GM20000 (cell line): Measurements from ENCODE around the gene CDH8.

ENCODE experiments used
- DNase-seq: peaks from one replicate; pipeline ENCODE4 v3.0.0; 2012; ENCODE audit warnings: low spot score
- TF ChIP-seq, protein P1 (sequence below): IDR thresholded peaks from 2 replicates; pipeline ENCODE4 v1.5.1; 2012; ENCODE audit warnings: mild to moderate bottlenecking, control low read depth; ENCODE audit errors: extremely low read depth, missing control alignments

CDH8 gene

DNA sequence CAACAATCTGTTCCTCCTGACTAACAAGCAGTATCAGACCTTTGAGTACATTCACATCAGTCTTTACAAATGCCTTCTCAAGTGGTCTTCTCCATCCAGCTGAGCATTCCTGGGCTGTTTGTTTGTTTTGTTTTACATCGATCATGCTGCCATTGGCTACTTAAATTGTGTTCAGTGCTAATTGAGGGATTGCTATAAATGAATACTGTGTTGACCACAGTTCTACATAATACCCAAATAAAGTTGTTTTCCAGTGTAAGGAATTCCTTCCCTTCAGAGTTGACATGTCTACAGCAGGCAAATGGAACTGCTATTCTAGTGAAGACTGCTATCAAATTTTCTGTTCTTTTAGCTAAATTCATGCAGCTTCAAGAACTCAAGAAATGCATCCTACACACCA lies 3.2 kb downstream of the CDH8 start:
- DNase-seq, result no peak
- TF ChIP-seq, protein P1, sequence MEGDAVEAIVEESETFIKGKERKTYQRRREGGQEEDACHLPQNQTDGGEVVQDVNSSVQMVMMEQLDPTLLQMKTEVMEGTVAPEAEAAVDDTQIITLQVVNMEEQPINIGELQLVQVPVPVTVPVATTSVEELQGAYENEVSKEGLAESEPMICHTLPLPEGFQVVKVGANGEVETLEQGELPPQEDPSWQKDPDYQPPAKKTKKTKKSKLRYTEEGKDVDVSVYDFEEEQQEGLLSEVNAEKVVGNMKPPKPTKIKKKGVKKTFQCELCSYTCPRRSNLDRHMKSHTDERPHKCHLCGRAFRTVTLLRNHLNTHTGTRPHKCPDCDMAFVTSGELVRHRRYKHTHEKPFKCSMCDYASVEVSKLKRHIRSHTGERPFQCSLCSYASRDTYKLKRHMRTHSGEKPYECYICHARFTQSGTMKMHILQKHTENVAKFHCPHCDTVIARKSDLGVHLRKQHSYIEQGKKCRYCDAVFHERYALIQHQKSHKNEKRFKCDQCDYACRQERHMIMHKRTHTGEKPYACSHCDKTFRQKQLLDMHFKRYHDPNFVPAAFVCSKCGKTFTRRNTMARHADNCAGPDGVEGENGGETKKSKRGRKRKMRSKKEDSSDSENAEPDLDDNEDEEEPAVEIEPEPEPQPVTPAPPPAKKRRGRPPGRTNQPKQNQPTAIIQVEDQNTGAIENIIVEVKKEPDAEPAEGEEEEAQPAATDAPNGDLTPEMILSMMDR, result no peak

DNA sequence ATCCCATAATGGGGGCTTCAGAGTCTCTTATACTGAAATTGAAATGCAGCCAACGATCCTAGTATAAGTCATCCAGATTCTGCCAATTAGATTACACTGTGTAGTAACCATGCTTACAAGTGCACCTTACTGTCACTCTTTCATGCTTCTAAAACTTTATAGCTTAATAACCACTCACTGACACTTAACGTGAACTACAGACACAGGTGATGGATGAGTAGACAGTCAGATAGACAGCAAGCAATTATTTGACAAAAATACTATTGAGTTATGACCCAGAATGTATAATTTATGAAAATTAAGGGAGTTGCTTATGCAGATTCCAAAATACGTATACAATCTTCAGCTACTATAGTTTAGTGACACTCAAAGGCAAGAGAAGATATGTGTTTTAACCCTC lies 6.3 kb downstream of the CDH8 start:
- no peak for DNase-seq
- TF ChIP-seq, protein P1, result no peak

DNA sequence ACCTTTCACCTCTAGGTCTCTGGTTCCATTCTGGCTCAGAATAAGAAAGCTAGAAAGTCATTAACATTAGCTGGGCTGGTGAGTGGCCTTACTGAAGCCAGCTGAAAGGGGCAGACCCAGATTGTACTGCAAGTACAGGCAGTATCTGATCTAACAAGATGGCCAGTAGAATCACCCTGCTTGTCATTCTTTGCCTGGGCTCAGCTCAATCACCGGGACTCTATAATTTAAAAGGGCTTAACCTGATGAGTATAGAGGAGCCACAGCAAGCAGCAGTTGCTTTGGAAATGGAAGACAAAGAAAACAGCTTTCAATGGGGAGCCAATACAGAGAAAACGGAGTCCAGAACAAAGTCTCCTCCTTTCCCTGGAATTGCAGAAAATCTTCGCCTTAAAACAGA lies 13.6 kb downstream of the CDH8 start:
- TF ChIP-seq, protein P1, result no peak
- no peak for DNase-seq

DNA sequence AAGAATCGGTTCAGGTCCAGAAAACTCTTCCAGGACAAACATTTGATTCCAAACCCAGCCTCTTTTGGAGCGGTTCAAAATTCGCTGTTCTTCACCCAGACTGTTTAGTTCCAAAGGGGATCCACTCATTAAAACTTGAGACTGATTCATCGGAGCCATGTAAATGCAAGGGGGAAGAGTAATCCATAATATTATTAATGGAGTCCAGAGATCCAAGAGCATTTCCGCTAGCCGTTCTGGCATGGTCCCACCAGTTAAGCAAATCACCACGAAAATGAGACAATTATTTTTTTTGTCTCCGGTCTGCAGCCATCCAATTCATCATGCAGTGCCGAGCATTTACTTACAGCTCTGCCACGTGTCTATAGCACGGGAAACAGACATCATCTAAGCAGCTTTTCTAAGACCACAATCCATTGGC lies 15.1 kb downstream of the CDH8 start:
- TF ChIP-seq, protein P1, result no peak
- no peak for DNase-seq

DNA sequence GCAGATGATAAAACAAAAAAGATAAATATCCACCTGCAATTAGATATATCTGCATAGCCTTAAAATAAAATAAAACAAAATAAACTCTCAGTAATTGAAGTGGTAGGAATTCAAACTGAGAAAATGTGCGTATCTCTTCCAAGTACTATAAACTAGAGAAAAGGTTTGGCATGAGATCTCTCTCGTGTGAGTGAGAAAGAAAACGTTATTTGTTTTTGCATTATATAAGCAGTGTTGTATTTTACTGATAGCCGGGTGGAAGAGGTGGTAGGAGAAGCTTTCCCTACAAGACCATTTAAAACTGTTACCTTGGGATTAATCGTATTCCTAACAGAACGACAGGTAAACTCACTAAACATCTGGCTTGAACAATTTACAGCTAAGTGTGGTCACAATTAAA lies 15.6 kb downstream of the CDH8 start:
- DNase-seq, result no peak
- TF ChIP-seq, protein P1, result no peak

DNA sequence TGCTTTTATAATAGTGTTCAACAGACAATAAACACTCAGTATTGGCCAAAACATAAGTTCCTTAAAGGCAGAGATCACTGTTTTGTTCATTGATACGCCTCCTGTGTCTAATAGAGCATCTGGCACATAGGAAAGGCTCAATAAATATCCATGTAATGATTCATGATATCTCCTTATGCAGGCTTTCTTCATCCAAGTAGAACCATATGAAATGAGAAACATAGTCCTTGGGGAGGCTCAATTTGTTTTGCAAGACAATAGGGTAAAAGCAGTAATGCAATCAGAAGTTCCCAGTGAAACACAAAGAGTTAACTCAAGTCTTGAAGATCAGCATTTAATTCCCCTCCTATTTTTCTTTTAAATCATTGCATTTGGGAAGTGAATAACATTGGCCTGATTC lies 16.4 kb downstream of the CDH8 start:
- no peak for DNase-seq
- TF ChIP-seq, protein P1, result no peak

DNA sequence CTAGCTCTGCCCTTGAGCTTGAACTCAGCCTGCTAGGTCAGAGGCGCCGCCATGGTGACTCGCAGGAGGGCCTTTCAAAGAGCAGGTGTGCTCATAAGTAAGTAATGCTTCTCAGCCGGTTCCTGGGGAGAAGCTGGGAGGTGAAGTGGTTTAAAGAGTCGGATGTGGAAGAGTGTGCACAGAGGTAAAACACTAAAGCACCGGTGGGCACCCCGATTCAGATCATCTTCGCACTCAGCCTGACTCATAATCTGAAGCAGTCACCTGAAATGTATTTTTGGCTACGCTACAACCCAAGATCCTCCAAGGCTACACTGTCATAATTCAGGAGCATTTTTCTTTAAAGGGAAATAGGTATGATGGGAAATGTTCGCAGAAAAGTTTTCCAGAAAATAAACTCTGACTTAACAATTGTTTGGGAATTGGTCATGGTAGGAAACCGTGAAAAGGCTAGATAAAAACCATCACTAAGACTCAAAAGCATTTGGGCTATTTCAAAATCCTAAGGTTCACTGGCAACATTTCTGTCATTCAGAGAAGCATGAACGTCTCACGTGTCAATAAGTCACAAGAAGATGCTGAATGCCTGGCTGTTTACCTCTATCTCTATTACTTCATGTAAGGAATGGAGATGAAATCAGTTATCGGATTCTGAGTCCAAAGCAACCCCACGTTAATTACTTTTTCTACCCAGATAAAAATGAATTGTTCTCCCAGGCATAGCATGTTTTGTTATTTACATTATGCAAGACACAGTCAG lies 17.8 kb downstream of the CDH8 start:
- TF ChIP-seq, protein P1, result no peak
- DNase-seq, result no peak
